Adrenal gland (tissue), 5 donors: ENCODE measurements around the gene LIF.

Experiments used
- CTCF ChIP-seq, 6 experiments: fragments of 450-650 bp in 4 of 6; fragments of 200-600 bp in 2 of 6; sonication (generic) in 1 of 6; IDR thresholded peaks; 1 replicate in 5 of 6; 2 replicates in 1 of 6; pipeline versions ENCODE4 v1.5.1 to v1.8.0; 2016 to 2021; ENCODE audit warnings: antibody characterized with exemption in 6 of 6, mild to moderate bottlenecking in 2 of 6, moderate library complexity in 1 of 6
- POLR2A ChIP-seq, 2 donors: fragments of 450-650 bp; IDR thresholded peaks; one replicate each; pipeline ENCODE4 v1.6.1; 2017; ENCODE audit warnings: antibody characterized with exemption in 2 of 2, mild to moderate bottlenecking in 2 of 2, moderate library complexity in 1 of 2
- donor health status: DM: no; HTN: no; CAD: no.

- TF ChIP-seq CTCF (IDR thresholded peaks at IDR 0.05) (no peak), POLR2A (IDR thresholded peaks at IDR 0.05) (no peak)
Observed at GRCh38 chr22:30195245-30196140, 51.1 kb downstream of the LIF start.
